Loucy (cell line): ENCODE measurements around the gene GHRHR.

ENCODE experiments used
- H2AFZ ChIP-seq: fragments of 200-600 bp; sonication (generic); 2 replicates; pipeline ENCODE4 v1.6.0; 2016; ENCODE audit warnings: antibody characterized with exemption, mild to moderate bottlenecking, low read length, moderate library complexity
- H3F3A ChIP-seq: fragments of 200-600 bp; 2 replicates; pipeline ENCODE4 v1.6.0; 2016; ENCODE audit warnings: antibody characterized with exemption, low read depth, mild to moderate bottlenecking
- H3K27me3 ChIP-seq: fragments of 200-600 bp; sonication (generic); 2 replicates; pipeline ENCODE4 v1.6.1; 2014; ENCODE audit warnings: low read length, mild to moderate bottlenecking; ENCODE audit not compliant: insufficient read depth, poor library complexity, severe bottlenecking
- H3K36me3 ChIP-seq: fragments of 200-600 bp; sonication (generic); 2 replicates; pipeline ENCODE4 v1.6.1; 2016; ENCODE audit warnings: low read length; ENCODE audit not compliant: insufficient read depth
- H3K4me1 ChIP-seq: fragments of 200-600 bp; sonication (generic); 2 replicates; pipeline ENCODE4 v1.5.1; 2014; ENCODE audit warnings: low read length, mild to moderate bottlenecking; ENCODE audit not compliant: insufficient read depth, poor library complexity, severe bottlenecking
- H3K4me2 ChIP-seq: fragments of 200-600 bp; sonication (generic); 2 replicates; pipeline ENCODE4 v1.6.0; 2014; ENCODE audit warnings: antibody characterized with exemption, low read length, low read depth, mild to moderate bottlenecking; ENCODE audit not compliant: poor library complexity, severe bottlenecking
- H3K4me3 ChIP-seq: fragments of 200-600 bp; sonication (generic); 2 replicates; pipeline ENCODE4 v1.5.1; 2014; ENCODE audit warnings: low read length, mild to moderate bottlenecking, mixed read lengths; ENCODE audit not compliant: poor library complexity, severe bottlenecking
- H3K79me2 ChIP-seq: fragments of 200-600 bp; sonication (generic); 2 replicates; pipeline ENCODE4 v1.6.1; 2014; ENCODE audit warnings: low read length; ENCODE audit not compliant: insufficient read depth
- H3K9ac ChIP-seq: fragments of 200-600 bp; sonication (generic); 2 replicates; pipeline ENCODE4 v1.6.0; 2014; ENCODE audit warnings: mild to moderate bottlenecking, low read depth, low read length, moderate library complexity; ENCODE audit not compliant: poor library complexity, severe bottlenecking
- H3K9me2 ChIP-seq: fragments of 200-600 bp; sonication (generic); replicated peaks from 2 replicates; pipeline ENCODE4 v1.6.1; 2016; ENCODE audit warnings: low read depth, low read length, mixed read lengths
- H3K9me3 ChIP-seq: fragments of 200-600 bp; sonication (generic); 2 replicates; pipeline ENCODE4 v1.6.1; 2014; ENCODE audit warnings: mild to moderate bottlenecking, antibody characterized with exemption, low read length, low read depth; ENCODE audit not compliant: insufficient read depth
- H4K20me1 ChIP-seq: fragments of 200-600 bp; sonication (generic); 2 replicates; pipeline ENCODE4 v1.6.0; 2014; ENCODE audit warnings: antibody characterized with exemption, low read length, mild to moderate bottlenecking; ENCODE audit not compliant: insufficient read depth, poor library complexity, severe bottlenecking
- EZH2phosphoT487 ChIP-seq: fragments of 200-600 bp; IDR thresholded peaks from 2 replicates; pipeline ENCODE4 v1.6.1; 2018; ENCODE audit warnings: antibody characterized with exemption, mild to moderate bottlenecking, moderate library complexity, borderline replicate concordance
- TF ChIP-seq, protein P1 (sequence below): fragments of 200-600 bp; sonication (generic); conservative IDR thresholded peaks from 2 replicates; pipeline ENCODE4 v1.5.1; 2014; ENCODE audit warnings: mild to moderate bottlenecking, antibody characterized with exemption, low read length

GHRHR gene

GRCh38 chr7:30989824-30990672 is 26.3 kb downstream of the GHRHR start:
- no peak overlapping the region for H2AFZ ChIP-seq
- no peak overlapping the region for H3K4me3 ChIP-seq
- H3K79me2 ChIP-seq = no peaks in the 10 kb centered on the region
- H3F3A ChIP-seq = no peaks in the 10 kb centered on the region
- H3K4me1 ChIP-seq = no peaks in the 10 kb centered on the region
- TF ChIP-seq, protein P1, sequence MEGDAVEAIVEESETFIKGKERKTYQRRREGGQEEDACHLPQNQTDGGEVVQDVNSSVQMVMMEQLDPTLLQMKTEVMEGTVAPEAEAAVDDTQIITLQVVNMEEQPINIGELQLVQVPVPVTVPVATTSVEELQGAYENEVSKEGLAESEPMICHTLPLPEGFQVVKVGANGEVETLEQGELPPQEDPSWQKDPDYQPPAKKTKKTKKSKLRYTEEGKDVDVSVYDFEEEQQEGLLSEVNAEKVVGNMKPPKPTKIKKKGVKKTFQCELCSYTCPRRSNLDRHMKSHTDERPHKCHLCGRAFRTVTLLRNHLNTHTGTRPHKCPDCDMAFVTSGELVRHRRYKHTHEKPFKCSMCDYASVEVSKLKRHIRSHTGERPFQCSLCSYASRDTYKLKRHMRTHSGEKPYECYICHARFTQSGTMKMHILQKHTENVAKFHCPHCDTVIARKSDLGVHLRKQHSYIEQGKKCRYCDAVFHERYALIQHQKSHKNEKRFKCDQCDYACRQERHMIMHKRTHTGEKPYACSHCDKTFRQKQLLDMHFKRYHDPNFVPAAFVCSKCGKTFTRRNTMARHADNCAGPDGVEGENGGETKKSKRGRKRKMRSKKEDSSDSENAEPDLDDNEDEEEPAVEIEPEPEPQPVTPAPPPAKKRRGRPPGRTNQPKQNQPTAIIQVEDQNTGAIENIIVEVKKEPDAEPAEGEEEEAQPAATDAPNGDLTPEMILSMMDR = no peak
- TF ChIP-seq EZH2phosphoT487 = no peak
- no peak overlapping the region for H3K9ac ChIP-seq
- no peaks in the 10 kb centered on the region for H3K9me2 ChIP-seq
- no peaks in the 10 kb centered on the region for H3K36me3 ChIP-seq
- H3K9me3 ChIP-seq = no peaks in the 10 kb centered on the region
- no peaks in the 10 kb centered on the region for H3K27me3 ChIP-seq
- no peak overlapping the region for H3K4me2 ChIP-seq
- no peaks in the 10 kb centered on the region for H4K20me1 ChIP-seq

- H3F3A ChIP-seq = no peaks in the 10 kb centered on the region
- TF ChIP-seq, protein P1 = no peak
- TF ChIP-seq EZH2phosphoT487 = no peak
- H2AFZ ChIP-seq = no peak overlapping the region
- no peaks in the 10 kb centered on the region for H4K20me1 ChIP-seq
- no peaks in the 10 kb centered on the region for H3K27me3 ChIP-seq
- no peaks in the 10 kb centered on the region for H3K36me3 ChIP-seq
- H3K4me3 ChIP-seq = no peak overlapping the region
- no peaks in the 10 kb centered on the region for H3K4me1 ChIP-seq
- no peaks in the 10 kb centered on the region for H3K9me2 ChIP-seq
- H3K9ac ChIP-seq = no peak overlapping the region
- H3K4me2 ChIP-seq = no peak overlapping the region
- no peaks in the 10 kb centered on the region for H3K9me3 ChIP-seq
- H3K79me2 ChIP-seq = no peaks in the 10 kb centered on the region
Observed at GRCh38 chr7:30990673-30991170, 27.0 kb downstream of the GHRHR start.

GRCh38 chr7:30992414-30992813 is 28.7 kb downstream of the GHRHR start:
- no peaks in the 10 kb centered on the region for H3K4me1 ChIP-seq
- no peaks in the 10 kb centered on the region for H3F3A ChIP-seq
- H3K79me2 ChIP-seq = no peaks in the 10 kb centered on the region
- H3K9me3 ChIP-seq = no peaks in the 10 kb centered on the region; the same call in 1 of the 2 replicates
- H3K36me3 ChIP-seq = no peaks in the 10 kb centered on the region
- H3K9ac ChIP-seq = no peak overlapping the region
- no peak overlapping the region for H3K4me3 ChIP-seq
- no peak overlapping the region for H2AFZ ChIP-seq
- H3K9me2 ChIP-seq = no peaks in the 10 kb centered on the region
- no peaks in the 10 kb centered on the region for H4K20me1 ChIP-seq
- H3K27me3 ChIP-seq = no peaks in the 10 kb centered on the region
- TF ChIP-seq EZH2phosphoT487 = no peak
- TF ChIP-seq, protein P1 = no peak
- H3K4me2 ChIP-seq = no peak overlapping the region
